IPS-18a (cell line): Measurements from ENCODE around the gene CKB.
A peak's percentile ranks its signal among the peaks of the same experiment; 100 is the strongest.

Experiments used
- H3K27ac ChIP-seq: one replicate; pipeline ENCODE4 v1.5.1; 2013; ENCODE audit warnings: low read length
- H3K27me3 ChIP-seq: one replicate; pipeline ENCODE4 v1.6.1; 2013; ENCODE audit warnings: mild to moderate bottlenecking, low read length; ENCODE audit not compliant: control insufficient read depth, insufficient read depth
- H3K36me3 ChIP-seq: one replicate; pipeline ENCODE4 v1.6.1; 2013; ENCODE audit warnings: low read depth, low read length; ENCODE audit not compliant: control insufficient read depth
- H3K4me1 ChIP-seq: one replicate; pipeline ENCODE4 v1.6.1; 2013; ENCODE audit warnings: low read depth, low read length; ENCODE audit not compliant: control insufficient read depth
- H3K4me3 ChIP-seq: one replicate; pipeline ENCODE4 v1.5.1; 2013; ENCODE audit warnings: low read length
- H3K9ac ChIP-seq: one replicate; pipeline ENCODE4 v1.6.1; 2013; ENCODE audit warnings: mild to moderate bottlenecking, low read length, moderate library complexity
- H3K9me3 ChIP-seq: one replicate; pipeline ENCODE4 v1.6.1; 2013; ENCODE audit warnings: low read depth, low read length; ENCODE audit not compliant: control insufficient read depth

Gene CKB

DNA sequence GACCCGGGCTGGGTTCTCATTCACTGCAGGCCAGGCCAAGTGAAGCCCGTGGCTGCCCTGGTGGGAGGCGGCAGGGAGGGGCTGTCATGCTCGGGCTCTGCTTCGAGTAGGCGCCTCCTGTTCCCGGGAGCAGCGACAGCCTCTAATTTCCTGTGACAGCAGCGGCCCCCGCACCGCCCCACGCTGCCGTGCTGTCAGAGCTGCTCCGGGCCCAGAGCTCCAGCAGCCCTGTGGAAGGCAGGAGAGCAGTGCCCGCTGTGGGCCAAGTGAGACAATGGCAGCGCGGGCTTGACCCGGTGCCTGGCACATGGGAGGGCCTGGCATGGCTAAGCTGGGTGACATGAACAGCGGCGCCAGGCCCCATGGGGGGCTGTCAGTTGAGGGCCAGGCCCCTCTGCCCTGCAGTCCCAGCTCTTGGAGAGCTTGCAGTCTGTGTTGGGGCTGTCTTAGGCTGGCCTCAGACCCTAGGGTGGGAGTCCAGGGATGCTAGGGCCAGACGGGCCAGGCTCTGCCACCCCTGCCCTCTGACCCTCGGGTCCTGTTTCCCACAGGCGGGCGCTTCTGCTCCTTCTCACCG, 11.5 kb upstream of the CKB start:
- Histone ChIP-seq H3K4me3 (no peak overlapping the region), H3K27me3 (no peaks in the 10 kb centered on the region), H3K9me3 (no peaks in the 10 kb centered on the region), H3K4me1 (no peaks in the 10 kb centered on the region), H3K27ac (no peak overlapping the region), H3K36me3 (peaks cover 6% of the 10 kb centered on the region), H3K9ac (no peak overlapping the region)

GRCh38 chr14:103533137-103533998, 10.7 kb upstream of the CKB start:
- no peak overlapping the region for H3K9ac ChIP-seq
- no peak overlapping the region for H3K27ac ChIP-seq
- H3K27me3 ChIP-seq: no peaks in the 10 kb centered on the region
- peaks cover 2% of the 10 kb centered on the region for H3K4me1 ChIP-seq
- peaks cover 6% of the 10 kb centered on the region for H3K36me3 ChIP-seq
- no peaks in the 10 kb centered on the region for H3K9me3 ChIP-seq
- no peak overlapping the region for H3K4me3 ChIP-seq

DNA sequence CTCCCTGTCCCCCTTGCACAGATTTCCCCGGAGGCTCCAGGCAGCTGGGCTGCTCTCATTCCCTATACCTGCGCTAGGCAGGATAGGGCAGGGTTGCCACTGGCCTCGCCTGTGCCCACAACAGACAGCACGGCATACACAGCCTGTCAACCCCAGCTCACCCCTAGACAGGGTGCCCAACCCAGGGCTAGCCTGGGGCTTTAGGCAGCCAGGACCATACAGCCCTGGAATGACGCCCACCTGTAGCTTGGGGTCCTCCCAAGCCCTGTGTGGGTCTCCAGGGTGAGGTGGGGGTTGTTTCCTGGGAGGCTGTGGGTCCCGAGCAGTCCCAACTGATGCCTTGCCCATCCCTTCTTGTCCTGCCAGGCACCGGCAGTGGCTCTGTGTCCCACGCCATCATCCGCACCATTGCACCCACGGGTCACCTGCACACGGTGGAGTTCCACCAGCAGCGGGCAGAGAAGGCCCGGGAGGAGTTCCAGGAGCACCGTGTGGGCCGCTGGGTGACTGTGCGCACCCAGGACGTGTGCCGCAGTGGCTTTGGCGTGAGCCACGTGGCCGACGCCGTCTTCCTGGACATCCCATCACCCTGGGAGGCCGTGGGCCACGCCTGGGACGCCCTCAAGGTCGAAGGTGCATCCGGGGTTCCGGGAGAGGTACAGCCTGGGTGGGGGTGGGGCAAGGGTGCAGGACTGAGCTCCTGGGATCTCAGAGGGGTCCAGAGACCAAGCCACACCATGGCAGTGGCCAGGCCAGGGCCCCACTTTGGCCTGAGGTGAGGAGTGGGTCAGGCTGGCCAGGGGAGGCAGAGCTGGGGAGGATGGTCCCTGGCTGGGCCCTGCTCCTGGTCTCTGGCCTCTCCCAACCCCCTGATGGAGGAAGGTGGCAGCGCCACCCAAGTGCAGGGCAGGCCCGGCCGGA, 9.8 kb upstream of the CKB start:
- no peak overlapping the region for H3K9ac ChIP-seq
- H3K4me3 ChIP-seq: no peak overlapping the region
- H3K4me1 ChIP-seq: peaks cover 4% of the 10 kb centered on the region
- H3K9me3 ChIP-seq: no peaks in the 10 kb centered on the region
- no peaks in the 10 kb centered on the region for H3K27me3 ChIP-seq
- H3K27ac ChIP-seq: no peak overlapping the region
- peaks cover 6% of the 10 kb centered on the region for H3K36me3 ChIP-seq

DNA sequence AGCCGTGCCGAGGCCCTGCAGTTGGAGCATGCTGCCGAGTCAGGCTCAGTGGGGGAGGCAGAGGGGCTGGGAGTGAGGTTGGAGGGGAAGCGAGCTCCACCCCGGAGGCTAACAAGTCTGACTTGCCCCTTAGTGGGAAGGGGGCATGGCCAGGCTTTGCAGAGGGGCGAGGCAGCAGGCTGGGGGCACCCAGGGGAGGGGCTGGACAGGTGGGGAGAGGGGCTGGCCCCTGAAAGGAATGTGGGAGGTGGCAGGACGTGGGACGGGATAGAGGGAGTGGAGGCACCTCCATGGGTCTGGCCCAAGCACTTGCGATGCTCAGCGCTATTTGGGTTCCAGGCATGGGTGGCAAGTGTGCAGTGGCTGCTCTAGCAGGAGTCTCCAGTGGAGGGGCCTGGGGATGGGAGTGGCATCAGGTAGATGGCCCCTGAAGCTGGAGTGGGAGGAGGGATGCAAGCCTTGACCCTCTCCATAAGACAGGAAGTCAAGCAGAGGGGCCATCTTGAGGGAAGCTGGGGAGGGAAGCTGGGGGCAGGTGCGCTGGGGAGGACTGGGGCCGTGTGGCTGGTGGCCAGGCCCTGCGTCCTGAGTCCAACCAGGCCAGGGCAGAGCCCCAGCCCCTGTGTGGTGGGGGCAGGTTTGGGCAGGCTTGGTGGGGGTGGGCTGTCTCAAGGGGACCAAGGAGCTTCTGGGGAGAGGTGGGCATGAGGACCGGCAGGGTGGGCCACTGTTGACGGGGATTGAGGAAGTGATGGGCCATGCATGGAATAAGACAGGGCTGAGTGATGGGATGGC, 9.0 kb upstream of the CKB start:
- H3K9ac ChIP-seq: no peak overlapping the region
- peaks cover 4% of the 10 kb centered on the region for H3K4me1 ChIP-seq
- H3K27ac ChIP-seq: no peak overlapping the region
- H3K9me3 ChIP-seq: no peaks in the 10 kb centered on the region
- peaks cover 6% of the 10 kb centered on the region for H3K36me3 ChIP-seq
- no peaks in the 10 kb centered on the region for H3K27me3 ChIP-seq
- H3K4me3 ChIP-seq: no peak overlapping the region

DNA sequence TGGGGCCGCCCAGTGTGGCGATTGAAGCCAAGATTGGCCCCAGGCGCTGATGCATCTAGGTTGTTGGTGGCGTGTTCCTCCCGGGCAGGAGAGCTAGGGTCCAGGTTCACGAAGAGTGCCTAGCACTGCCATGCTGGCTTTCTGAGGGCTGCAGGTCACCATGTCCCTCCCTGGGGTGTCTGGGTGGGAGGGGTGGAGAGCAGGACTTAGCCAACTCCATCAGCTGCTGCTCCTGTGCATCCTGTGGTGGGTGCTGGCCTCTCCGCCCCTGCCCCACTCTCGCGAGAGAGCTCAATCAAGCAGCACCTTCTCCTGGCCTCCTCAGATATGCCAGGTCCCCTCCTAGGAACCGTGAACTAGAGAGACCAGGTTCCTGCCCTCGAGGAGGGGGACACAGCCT, 8.2 kb upstream of the CKB start:
- Histone ChIP-seq H3K27me3 (peaks cover 3% of the 10 kb centered on the region), H3K4me3 (no peak overlapping the region), H3K36me3 (peaks cover 6% of the 10 kb centered on the region), H3K27ac (no peak overlapping the region), H3K4me1 (peaks cover 4% of the 10 kb centered on the region), H3K9ac (no peak overlapping the region), H3K9me3 (no peaks in the 10 kb centered on the region)

GRCh38 chr14:103530390-103530789, 7.8 kb upstream of the CKB start:
- no peak overlapping the region for H3K27ac ChIP-seq
- H3K4me1 ChIP-seq: peaks cover 4% of the 10 kb centered on the region
- H3K9me3 ChIP-seq: no peaks in the 10 kb centered on the region
- H3K36me3 ChIP-seq: peaks cover 6% of the 10 kb centered on the region
- H3K4me3 ChIP-seq: no peak overlapping the region
- no peak overlapping the region for H3K9ac ChIP-seq
- peaks cover 5% of the 10 kb centered on the region for H3K27me3 ChIP-seq

DNA sequence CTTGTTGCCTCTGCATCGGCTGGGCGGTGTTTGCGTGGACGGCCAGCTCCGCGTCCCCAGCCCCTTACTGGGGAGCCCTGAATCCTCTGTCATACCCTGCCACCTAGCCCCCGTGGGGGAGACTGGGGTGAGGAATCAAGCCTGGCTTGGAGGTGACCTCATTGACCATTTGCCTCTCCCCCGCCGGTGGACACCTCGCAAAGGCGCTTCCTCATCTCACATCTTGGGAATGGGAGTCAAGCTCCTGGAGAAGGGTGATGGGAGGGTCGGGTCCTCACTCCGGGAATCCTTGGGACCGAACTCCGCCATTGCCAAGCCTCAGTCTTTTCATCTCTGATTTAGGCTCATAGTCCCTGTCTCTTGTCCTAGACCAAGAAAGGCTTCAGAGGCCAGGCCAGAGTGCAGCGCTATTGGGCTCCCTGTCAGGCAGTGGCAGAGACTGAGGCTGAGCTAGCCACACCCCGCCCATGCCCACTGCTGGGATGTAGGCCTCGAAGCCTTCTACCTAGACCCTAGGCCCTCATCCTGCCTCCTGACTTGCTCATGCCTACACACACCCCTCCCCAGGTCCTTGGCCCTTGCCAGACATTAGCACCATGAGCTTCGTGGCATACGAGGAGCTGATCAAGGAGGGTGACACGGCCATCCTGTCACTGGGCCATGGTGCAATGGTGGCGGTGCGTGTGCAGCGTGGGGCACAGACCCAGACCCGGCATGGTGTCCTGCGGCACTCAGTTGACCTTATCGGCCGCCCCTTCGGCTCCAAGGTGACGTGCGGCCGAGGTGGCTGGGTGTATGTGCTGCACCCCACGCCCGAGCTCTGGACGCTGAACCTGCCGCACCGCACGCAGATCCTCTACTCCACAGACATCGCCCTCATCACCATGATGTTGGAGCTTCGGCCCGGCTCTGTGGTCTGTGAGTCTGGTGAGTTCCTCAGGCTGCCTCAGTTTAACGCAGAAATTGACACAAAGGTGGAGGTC, 7.0 kb upstream of the CKB start:
- Histone ChIP-seq H3K4me3 (peak overlapping the region; percentile 93), H3K9me3 (no peaks in the 10 kb centered on the region), H3K36me3 (peaks cover 3% of the 10 kb centered on the region), H3K9ac (peak overlapping the region; percentile 70), H3K27ac (no peak overlapping the region), H3K4me1 (peaks cover 4% of the 10 kb centered on the region), H3K27me3 (peaks cover 11% of the 10 kb centered on the region)

GRCh38 chr14:103528587-103529382, 6.2 kb upstream of the CKB start, which contains the start of gene TRMT61A:
Gene TRMT61A, plus strand, starts transcription at chr14:103529196. Its CDS starts 783 bp downstream, at chr14:103529979.
- Histone ChIP-seq H3K4me3 (peak within 1 kb of the TSS; percentile 93), H3K4me1 (peaks cover 4% of the 10 kb centered on the region), H3K36me3 (peaks cover 3% of the 10 kb centered on the region), H3K9me3 (no peaks in the 10 kb centered on the region), H3K9ac (peak within 1 kb of the TSS; percentile 70), H3K27ac (peak within 1 kb of the TSS; percentile 63), H3K27me3 (peaks cover 20% of the 10 kb centered on the region)

DNA sequence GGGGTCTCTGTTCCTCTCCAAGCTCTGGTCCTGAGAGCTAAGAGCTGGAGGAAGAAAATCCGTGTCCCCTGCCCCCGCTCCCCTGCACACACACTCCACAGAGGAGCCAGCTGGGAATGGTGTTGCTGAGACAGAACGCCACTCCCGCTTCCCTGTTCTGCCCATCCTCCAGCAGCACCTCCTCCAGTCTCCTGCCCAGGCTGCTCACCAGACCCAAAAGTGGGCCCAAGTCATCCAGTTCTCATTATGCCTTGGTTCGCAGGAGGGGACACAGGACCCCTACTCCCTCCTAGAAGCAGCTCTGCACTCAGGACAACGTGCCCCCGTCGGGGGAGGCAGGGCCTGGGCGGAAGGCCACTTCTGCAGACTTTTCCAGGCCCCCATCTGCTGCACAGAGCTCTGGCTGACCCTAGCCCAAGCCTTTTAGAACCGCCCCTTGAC, 5.5 kb upstream of the CKB start:
- H3K4me1 ChIP-seq: peaks cover 4% of the 10 kb centered on the region
- H3K27ac ChIP-seq: no peak overlapping the region
- H3K27me3 ChIP-seq: peaks cover 26% of the 10 kb centered on the region
- H3K4me3 ChIP-seq: peak overlapping the region; percentile 71
- no peaks in the 10 kb centered on the region for H3K9me3 ChIP-seq
- peaks cover 3% of the 10 kb centered on the region for H3K36me3 ChIP-seq
- peak overlapping the region; percentile 68 for H3K9ac ChIP-seq
